ENCODE results near the gene CAMK2G.

DNA sequence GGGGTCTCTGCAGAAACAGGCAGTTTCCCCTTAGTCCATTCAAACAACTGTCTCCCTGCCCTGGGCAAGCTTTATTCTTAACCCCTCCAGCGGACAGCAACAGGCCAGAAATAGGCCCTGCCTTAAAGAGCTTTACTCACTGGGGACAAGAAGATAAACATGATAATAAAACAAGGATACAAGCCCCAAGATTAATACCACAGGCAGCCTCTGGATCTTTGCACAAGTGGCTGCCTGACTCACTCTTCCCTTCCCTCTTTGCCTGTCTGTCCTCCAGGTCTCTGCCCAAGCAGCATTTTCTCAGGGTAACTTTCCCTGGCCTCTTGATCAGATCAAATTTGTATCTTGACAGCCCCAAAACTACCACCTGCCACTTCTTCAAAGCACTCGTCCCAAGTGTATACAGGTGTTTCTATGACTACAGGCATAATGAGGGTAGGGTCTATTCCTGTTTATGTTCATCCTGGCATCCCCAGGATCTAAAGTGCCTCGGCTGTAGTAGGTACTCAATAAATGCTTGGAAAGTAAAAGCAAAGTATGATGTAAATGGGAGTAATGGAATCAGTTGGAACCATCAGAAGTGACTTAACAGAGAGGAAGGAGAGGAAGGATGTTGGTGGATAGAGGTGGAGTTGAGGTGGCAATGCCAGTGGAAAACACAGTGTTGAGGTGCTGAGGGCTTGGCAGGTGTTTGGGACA lies 7.0 kb upstream of the CAMK2G start:
- TF ChIP-seq, protein P1, sequence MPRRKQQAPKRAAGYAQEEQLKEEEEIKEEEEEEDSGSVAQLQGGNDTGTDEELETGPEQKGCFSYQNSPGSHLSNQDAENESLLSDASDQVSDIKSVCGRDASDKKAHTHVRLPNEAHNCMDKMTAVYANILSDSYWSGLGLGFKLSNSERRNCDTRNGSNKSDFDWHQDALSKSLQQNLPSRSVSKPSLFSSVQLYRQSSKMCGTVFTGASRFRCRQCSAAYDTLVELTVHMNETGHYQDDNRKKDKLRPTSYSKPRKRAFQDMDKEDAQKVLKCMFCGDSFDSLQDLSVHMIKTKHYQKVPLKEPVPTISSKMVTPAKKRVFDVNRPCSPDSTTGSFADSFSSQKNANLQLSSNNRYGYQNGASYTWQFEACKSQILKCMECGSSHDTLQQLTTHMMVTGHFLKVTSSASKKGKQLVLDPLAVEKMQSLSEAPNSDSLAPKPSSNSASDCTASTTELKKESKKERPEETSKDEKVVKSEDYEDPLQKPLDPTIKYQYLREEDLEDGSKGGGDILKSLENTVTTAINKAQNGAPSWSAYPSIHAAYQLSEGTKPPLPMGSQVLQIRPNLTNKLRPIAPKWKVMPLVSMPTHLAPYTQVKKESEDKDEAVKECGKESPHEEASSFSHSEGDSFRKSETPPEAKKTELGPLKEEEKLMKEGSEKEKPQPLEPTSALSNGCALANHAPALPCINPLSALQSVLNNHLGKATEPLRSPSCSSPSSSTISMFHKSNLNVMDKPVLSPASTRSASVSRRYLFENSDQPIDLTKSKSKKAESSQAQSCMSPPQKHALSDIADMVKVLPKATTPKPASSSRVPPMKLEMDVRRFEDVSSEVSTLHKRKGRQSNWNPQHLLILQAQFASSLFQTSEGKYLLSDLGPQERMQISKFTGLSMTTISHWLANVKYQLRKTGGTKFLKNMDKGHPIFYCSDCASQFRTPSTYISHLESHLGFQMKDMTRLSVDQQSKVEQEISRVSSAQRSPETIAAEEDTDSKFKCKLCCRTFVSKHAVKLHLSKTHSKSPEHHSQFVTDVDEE (CRISPR knock-in tag; IDR thresholded peaks at IDR 0.05) = no peak
- TF ChIP-seq, protein P2, sequence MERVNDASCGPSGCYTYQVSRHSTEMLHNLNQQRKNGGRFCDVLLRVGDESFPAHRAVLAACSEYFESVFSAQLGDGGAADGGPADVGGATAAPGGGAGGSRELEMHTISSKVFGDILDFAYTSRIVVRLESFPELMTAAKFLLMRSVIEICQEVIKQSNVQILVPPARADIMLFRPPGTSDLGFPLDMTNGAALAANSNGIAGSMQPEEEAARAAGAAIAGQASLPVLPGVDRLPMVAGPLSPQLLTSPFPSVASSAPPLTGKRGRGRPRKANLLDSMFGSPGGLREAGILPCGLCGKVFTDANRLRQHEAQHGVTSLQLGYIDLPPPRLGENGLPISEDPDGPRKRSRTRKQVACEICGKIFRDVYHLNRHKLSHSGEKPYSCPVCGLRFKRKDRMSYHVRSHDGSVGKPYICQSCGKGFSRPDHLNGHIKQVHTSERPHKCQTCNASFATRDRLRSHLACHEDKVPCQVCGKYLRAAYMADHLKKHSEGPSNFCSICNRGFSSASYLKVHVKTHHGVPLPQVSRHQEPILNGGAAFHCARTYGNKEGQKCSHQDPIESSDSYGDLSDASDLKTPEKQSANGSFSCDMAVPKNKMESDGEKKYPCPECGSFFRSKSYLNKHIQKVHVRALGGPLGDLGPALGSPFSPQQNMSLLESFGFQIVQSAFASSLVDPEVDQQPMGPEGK (CRISPR knock-in tag; IDR thresholded peaks at IDR 0.05; ENCODE audit: borderline replicate concordance) = no peak
- TF ChIP-seq BACH2 (CRISPR knock-in tag; IDR thresholded peaks at IDR 0.05; ENCODE audit: borderline replicate concordance) = no peak
- TF ChIP-seq, protein P3, sequence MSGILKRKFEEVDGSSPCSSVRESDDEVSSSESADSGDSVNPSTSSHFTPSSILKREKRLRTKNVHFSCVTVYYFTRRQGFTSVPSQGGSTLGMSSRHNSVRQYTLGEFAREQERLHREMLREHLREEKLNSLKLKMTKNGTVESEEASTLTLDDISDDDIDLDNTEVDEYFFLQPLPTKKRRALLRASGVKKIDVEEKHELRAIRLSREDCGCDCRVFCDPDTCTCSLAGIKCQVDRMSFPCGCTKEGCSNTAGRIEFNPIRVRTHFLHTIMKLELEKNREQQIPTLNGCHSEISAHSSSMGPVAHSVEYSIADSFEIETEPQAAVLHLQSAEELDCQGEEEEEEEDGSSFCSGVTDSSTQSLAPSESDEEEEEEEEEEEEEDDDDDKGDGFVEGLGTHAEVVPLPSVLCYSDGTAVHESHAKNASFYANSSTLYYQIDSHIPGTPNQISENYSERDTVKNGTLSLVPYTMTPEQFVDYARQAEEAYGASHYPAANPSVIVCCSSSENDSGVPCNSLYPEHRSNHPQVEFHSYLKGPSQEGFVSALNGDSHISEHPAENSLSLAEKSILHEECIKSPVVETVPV (CRISPR knock-in tag; IDR thresholded peaks at IDR 0.05) = no peak
